Caki2 (cell line): ENCODE data around the gene CREB1. TPM values are rescaled to one million over a fixed set of nuclear protein-coding genes. Genes with fewer than 3 reads are reported as not detected.

Source experiments
- DNase-seq: peaks from one replicate; pipeline ENCODE4 v3.0.0-alpha.2; 2015; ENCODE audit warnings: low read depth
- in situ Hi-C: cut with HindIII; loops from 2 replicates; pipeline ENCODE4 v1.10.0; 2016; ENCODE audit warnings: low sequenced_read_pairs, low pct_unique_long_range_greater_than_20kb, mixed read lengths
- total RNA-seq: library from RNA; depleted of rRNA; stranded (reverse); fragments of >200 nt; shearing (Covaris generic); gene quantifications from 2 replicates; pipeline ENCODE4 v1.2.3, GENCODE V29; 2014; ENCODE audit warnings: low replicate concordance

The CREB1 gene
- total RNA-seq, 1 experiment from 2014 or later, result 31.0 TPM

GRCh38 chr2:207531032-207531952, 1.5 kb downstream of the CREB1 start:
- DNase-seq, result no peak
- in situ Hi-C loops, result no loop called here

- no peak for DNase-seq
- in situ Hi-C loops, result no loop called here
Observed at GRCh38 chr2:207532676-207533075, 2.9 kb downstream of the CREB1 start.

GRCh38 chr2:207533461-207534008, 3.8 kb downstream of the CREB1 start:
- in situ Hi-C loops, result no loop called here
- DNase-seq, result no peak

- in situ Hi-C loops, result no loop called here
- no peak for DNase-seq
Observed at GRCh38 chr2:207534417-207534816, 4.7 kb downstream of the CREB1 start.

GRCh38 chr2:207539470-207539869, 9.7 kb downstream of the CREB1 start:
- in situ Hi-C loops, result no loop called here
- no peak for DNase-seq

- in situ Hi-C loops, result no loop called here
- DNase-seq, result no peak
Observed at GRCh38 chr2:207540431-207540830, 10.7 kb downstream of the CREB1 start.

- DNase-seq, result no peak
- in situ Hi-C loops, result no loop called here
Observed at GRCh38 chr2:207541933-207542332, 12.2 kb downstream of the CREB1 start.

- in situ Hi-C loops, result no loop called here
- DNase-seq, result no peak
Observed at GRCh38 chr2:207543272-207543671, 13.5 kb downstream of the CREB1 start.

GRCh38 chr2:207546822-207547221, 17.1 kb downstream of the CREB1 start:
- DNase-seq, result no peak
- in situ Hi-C loops, result no loop called here

- DNase-seq, result no peak
- in situ Hi-C loops, result no loop called here
Observed at GRCh38 chr2:207549145-207549544, 19.4 kb downstream of the CREB1 start.

GRCh38 chr2:207558079-207558491, 28.3 kb downstream of the CREB1 start:
- in situ Hi-C loops, result no loop called here
- DNase-seq, result no peak

GRCh38 chr2:207561386-207562080, 31.8 kb downstream of the CREB1 start:
- DNase-seq, result no peak
- in situ Hi-C loops, result no loop called here

- in situ Hi-C loops, result no loop called here
- no peak for DNase-seq
Observed at GRCh38 chr2:207565736-207566500, 36.2 kb downstream of the CREB1 start.

- in situ Hi-C loops, result no loop called here
- DNase-seq, result no peak
Observed at GRCh38 chr2:207567671-207568070, 37.9 kb downstream of the CREB1 start.

GRCh38 chr2:207571370-207571769, 41.6 kb downstream of the CREB1 start:
- in situ Hi-C loops, result no loop called here
- no peak for DNase-seq

- in situ Hi-C loops, result no loop called here
- DNase-seq, result no peak
Observed at GRCh38 chr2:207584952-207585351, 55.2 kb downstream of the CREB1 start.

- in situ Hi-C loops, result no loop called here
- no peak for DNase-seq
Observed at GRCh38 chr2:207587305-207587704, 57.5 kb downstream of the CREB1 start.

- DNase-seq, result no peak
- in situ Hi-C loops, result no loop called here
Observed at GRCh38 chr2:207589143-207589542, 59.4 kb downstream of the CREB1 start.

GRCh38 chr2:207593277-207593676, 63.5 kb downstream of the CREB1 start:
- in situ Hi-C loops, result no loop called here
- no peak for DNase-seq
